Measurements from ENCODE around the gene ACO2. TPM values are rescaled to one million over a fixed set of nuclear protein-coding genes. Genes with fewer than 3 reads are reported as not detected.

ACO2 gene
- total and polyA plus RNA-seq, 2 of the 13 experiments (the other 11 are each of a cell fraction or from before 2014, with no cell fraction given): 19.2 to 45.6 TPM

DNA sequence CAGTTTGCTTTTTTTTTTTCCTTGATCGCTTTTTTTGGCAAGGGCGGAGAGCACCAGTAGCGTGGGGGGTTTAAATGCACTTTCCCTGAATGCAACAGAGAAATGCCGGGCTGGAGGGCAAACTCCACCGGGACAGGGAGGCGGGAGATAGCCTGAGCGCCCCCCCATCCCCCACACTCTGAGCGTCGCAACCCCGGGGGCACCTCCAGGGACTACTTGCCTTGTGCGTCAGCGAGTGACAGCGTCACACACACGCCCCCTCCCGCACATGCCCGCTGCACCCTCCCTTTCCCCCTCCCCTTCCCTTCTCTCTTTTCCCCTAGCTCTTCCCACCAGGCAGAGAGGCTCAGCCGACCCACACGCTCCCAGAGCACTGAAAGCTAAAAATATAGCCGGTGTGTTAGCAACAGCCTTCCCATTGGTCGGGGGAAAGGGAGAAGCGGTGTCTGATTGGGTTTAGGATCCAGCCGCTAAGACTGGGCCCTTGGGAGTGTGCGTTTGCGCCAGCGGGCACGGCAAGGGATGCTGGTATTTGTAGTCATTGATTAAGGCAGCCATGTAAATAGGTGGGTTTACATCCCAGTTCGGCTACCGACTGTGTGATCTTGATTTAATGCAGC is 20.6 kb upstream of the ACO2 start (continued):
- no peak for TF ChIP-seq LCORL (IDR thresholded peaks at IDR 0.05)
- TF ChIP-seq LCORL (CRISPR knock-in tag; IDR thresholded peaks at IDR 0.05): 0 out of 2 replicates have a peak, but pooled peaks have one; percentile 70
- TF ChIP-seq, protein P1, sequence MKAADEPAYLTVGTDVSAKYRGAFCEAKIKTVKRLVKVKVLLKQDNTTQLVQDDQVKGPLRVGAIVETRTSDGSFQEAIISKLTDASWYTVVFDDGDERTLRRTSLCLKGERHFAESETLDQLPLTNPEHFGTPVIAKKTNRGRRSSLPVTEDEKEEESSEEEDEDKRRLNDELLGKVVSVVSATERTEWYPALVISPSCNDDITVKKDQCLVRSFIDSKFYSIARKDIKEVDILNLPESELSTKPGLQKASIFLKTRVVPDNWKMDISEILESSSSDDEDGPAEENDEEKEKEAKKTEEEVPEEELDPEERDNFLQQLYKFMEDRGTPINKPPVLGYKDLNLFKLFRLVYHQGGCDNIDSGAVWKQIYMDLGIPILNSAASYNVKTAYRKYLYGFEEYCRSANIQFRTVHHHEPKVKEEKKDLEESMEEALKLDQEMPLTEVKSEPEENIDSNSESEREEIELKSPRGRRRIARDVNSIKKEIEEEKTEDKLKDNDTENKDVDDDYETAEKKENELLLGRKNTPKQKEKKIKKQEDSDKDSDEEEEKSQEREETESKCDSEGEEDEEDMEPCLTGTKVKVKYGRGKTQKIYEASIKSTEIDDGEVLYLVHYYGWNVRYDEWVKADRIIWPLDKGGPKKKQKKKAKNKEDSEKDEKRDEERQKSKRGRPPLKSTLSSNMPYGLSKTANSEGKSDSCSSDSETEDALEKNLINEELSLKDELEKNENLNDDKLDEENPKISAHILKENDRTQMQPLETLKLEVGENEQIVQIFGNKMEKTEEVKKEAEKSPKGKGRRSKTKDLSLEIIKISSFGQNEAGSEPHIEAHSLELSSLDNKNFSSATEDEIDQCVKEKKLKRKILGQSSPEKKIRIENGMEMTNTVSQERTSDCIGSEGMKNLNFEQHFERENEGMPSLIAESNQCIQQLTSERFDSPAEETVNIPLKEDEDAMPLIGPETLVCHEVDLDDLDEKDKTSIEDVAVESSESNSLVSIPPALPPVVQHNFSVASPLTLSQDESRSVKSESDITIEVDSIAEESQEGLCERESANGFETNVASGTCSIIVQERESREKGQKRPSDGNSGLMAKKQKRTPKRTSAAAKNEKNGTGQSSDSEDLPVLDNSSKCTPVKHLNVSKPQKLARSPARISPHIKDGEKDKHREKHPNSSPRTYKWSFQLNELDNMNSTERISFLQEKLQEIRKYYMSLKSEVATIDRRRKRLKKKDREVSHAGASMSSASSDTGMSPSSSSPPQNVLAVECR (CRISPR knock-in tag; IDR thresholded peaks at IDR 0.05; ENCODE audit: borderline replicate concordance): peak; percentile 86; the same call in 1 of the 2 replicates
- no peak for TF ChIP-seq ZNF557 (CRISPR knock-in tag; IDR thresholded peaks at IDR 0.05)
- no peak for TF ChIP-seq ZNF678 (CRISPR knock-in tag; IDR thresholded peaks at IDR 0.05)
- TF ChIP-seq NCOA5 (CRISPR knock-in tag; IDR thresholded peaks at IDR 0.05): no peak
- no peak for TF ChIP-seq CHD4 (IDR thresholded peaks at IDR 0.05; ENCODE audit: borderline replicate concordance, low read length)
- TF ChIP-seq TOPORS (CRISPR knock-in tag; IDR thresholded peaks at IDR 0.05): peak; percentile 16; the same call in 1 of the 2 replicates
- no peak for TF ChIP-seq ZBTB8A (CRISPR knock-in tag; IDR thresholded peaks at IDR 0.05; ENCODE audit: borderline replicate concordance, low read depth)
- TF ChIP-seq, protein P2, sequence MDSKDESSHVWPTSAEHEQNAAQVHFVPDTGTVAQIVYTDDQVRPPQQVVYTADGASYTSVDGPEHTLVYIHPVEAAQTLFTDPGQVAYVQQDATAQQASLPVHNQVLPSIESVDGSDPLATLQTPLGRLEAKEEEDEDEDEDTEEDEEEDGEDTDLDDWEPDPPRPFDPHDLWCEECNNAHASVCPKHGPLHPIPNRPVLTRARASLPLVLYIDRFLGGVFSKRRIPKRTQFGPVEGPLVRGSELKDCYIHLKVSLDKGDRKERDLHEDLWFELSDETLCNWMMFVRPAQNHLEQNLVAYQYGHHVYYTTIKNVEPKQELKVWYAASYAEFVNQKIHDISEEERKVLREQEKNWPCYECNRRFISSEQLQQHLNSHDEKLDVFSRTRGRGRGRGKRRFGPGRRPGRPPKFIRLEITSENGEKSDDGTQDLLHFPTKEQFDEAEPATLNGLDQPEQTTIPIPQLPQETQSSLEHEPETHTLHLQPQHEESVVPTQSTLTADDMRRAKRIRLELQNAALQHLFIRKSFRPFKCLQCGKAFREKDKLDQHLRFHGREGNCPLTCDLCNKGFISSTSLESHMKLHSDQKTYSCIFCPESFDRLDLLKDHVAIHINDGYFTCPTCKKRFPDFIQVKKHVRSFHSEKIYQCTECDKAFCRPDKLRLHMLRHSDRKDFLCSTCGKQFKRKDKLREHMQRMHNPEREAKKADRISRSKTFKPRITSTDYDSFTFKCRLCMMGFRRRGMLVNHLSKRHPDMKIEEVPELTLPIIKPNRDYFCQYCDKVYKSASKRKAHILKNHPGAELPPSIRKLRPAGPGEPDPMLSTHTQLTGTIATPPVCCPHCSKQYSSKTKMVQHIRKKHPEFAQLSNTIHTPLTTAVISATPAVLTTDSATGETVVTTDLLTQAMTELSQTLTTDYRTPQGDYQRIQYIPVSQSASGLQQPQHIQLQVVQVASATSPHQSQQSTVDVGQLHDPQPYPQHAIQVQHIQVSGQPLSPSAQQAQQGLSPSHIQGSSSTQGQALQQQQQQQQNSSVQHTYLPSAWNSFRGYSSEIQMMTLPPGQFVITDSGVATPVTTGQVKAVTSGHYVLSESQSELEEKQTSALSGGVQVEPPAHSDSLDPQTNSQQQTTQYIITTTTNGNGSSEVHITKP (CRISPR knock-in tag; IDR thresholded peaks at IDR 0.05; ENCODE audit: low read depth): 0 out of 2 replicates have a peak, but pooled peaks have one; percentile 41
- TF ChIP-seq ZNF558 (CRISPR knock-in tag; IDR thresholded peaks at IDR 0.05; ENCODE audit: borderline replicate concordance): no peak
- TF ChIP-seq MIER2 (CRISPR knock-in tag; IDR thresholded peaks at IDR 0.05): no peak
- TF ChIP-seq KLF9 (CRISPR knock-in tag; IDR thresholded peaks at IDR 0.05; ENCODE audit: low read depth): 0 out of 2 replicates have a peak, but pooled peaks have one; percentile 39
- no peak for TF ChIP-seq ELF4 (CRISPR knock-in tag; IDR thresholded peaks at IDR 0.05; ENCODE audit: borderline replicate concordance)
- TF ChIP-seq IRX3 (CRISPR knock-in tag; IDR thresholded peaks at IDR 0.05; ENCODE audit: borderline replicate concordance, low read depth): no peak
- TF ChIP-seq ZNF619 (CRISPR knock-in tag; IDR thresholded peaks at IDR 0.05): no peak
- TF ChIP-seq, protein P3, sequence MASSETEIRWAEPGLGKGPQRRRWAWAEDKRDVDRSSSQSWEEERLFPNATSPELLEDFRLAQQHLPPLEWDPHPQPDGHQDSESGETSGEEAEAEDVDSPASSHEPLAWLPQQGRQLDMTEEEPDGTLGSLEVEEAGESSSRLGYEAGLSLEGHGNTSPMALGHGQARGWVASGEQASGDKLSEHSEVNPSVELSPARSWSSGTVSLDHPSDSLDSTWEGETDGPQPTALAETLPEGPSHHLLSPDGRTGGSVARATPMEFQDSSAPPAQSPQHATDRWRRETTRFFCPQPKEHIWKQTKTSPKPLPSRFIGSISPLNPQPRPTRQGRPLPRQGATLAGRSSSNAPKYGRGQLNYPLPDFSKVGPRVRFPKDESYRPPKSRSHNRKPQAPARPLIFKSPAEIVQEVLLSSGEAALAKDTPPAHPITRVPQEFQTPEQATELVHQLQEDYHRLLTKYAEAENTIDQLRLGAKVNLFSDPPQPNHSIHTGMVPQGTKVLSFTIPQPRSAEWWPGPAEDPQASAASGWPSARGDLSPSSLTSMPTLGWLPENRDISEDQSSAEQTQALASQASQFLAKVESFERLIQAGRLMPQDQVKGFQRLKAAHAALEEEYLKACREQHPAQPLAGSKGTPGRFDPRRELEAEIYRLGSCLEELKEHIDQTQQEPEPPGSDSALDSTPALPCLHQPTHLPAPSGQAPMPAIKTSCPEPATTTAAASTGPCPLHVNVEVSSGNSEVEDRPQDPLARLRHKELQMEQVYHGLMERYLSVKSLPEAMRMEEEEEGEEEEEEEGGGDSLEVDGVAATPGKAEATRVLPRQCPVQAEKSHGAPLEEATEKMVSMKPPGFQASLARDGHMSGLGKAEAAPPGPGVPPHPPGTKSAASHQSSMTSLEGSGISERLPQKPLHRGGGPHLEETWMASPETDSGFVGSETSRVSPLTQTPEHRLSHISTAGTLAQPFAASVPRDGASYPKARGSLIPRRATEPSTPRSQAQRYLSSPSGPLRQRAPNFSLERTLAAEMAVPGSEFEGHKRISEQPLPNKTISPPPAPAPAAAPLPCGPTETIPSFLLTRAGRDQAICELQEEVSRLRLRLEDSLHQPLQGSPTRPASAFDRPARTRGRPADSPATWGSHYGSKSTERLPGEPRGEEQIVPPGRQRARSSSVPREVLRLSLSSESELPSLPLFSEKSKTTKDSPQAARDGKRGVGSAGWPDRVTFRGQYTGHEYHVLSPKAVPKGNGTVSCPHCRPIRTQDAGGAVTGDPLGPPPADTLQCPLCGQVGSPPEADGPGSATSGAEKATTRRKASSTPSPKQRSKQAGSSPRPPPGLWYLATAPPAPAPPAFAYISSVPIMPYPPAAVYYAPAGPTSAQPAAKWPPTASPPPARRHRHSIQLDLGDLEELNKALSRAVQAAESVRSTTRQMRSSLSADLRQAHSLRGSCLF (CRISPR knock-in tag; IDR thresholded peaks at IDR 0.05; ENCODE audit: borderline replicate concordance): no peak

All from HepG2 (cell line).